Neural progenitor cell (in vitro differentiated cells): ENCODE data around the gene UTY.

Experiments used
- CTCF ChIP-seq: fragments of 200-600 bp; sonication (generic); IDR thresholded peaks from 2 replicates; pipeline ENCODE4 v1.5.1; 2017; ENCODE audit warnings: antibody characterized with exemption, mild to moderate bottlenecking
- EZH2phosphoT487 ChIP-seq: fragments of 200-600 bp; sonication (generic); IDR thresholded peaks from 2 replicates; pipeline ENCODE4 v1.6.1; 2017; ENCODE audit warnings: antibody characterized with exemption

DNA sequence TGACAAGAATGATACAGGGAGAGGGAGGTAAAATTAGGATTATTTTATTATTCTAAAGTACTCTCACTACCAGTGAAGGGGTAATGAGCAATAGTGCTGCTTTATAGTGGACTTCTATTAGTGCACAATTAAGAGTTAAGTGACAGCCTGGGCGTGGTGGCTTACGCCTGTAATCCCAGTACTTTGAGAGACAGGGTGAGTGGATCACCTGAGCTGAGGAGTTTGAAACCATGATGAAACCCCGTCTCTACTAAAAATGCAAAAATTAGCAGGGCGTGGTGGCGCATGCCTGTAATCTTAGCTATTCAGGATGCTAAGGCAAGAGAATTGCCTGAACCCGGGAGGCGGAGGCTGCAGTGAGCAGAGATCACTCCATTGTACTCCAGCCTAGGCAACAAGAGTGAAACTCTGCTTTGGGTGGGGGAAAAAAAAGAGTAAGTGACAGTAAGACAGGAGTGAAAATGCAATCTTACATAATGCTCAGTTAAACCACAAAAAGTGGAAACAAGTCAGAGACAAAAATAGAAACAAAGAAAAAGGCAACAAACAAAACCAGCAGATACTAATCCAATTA, 98.6 kb downstream of the UTY start:
- TF ChIP-seq CTCF = no peak
- TF ChIP-seq EZH2phosphoT487 = no peak
